DMS 273 treated with DMSO at 0.1 percent for 48 hours (cell line): ENCODE data around the gene ARID3A.
"Not testable (repeated sequence)": the region's sequence is repeated elsewhere in the genome, so short reads cannot be mapped to it uniquely, and the experiment has no call there.

Experiments
- DNase-seq: peaks from one replicate; lab custom pipeline; 2025; lab: John Stamatoyannopoulos, UW

Gene ARID3A

GRCh38 chr19:1017906-1018305 is 92.1 kb downstream of the ARID3A start:
- no peak for DNase-seq

- no peak for DNase-seq
These were observed 92.6 kb downstream of the ARID3A start for GRCh38 chr19:1018393-1018792.

- DNase-seq: no peak
These were observed 93.2 kb downstream of the ARID3A start for GRCh38 chr19:1018932-1019615.

GRCh38 chr19:1019616-1019961 is 93.8 kb downstream of the ARID3A start:
- DNase-seq: no peak

- DNase-seq: no peak
These were observed 94.4 kb downstream of the ARID3A start for GRCh38 chr19:1019980-1020867.

- peak; percentile 92 for DNase-seq
These were observed 95.1 kb downstream of the ARID3A start, which contains the start of gene TMEM259 for GRCh38 chr19:1020868-1021425. Gene TMEM259 (minus strand): TSS chr19:1021123. CDS start chr19:1020996, 127 bp downstream.

- not testable (repeated sequence) for DNase-seq
These were observed 98.0 kb downstream of the ARID3A start for GRCh38 chr19:1023883-1024188.

GRCh38 chr19:1025080-1025479 is 99.2 kb downstream of the ARID3A start:
- DNase-seq: not testable (repeated sequence)
